Trophoblast cell (in vitro differentiated cells and primary cell): Measurements from ENCODE around the gene ZNF217.
"Not testable (repeated sequence)": the region's sequence is repeated elsewhere in the genome, so short reads cannot be mapped to it uniquely, and the experiment has no call there.

ENCODE experiments used
- DNase-seq, 2 donors: peaks; one replicate each; pipeline ENCODE4 v3.0.0-alpha.2; 2016
- H2AFZ ChIP-seq: 2 replicates; pipeline ENCODE4 v1.6.1; 2013; ENCODE audit warnings: low read length, moderate library complexity, mild to moderate bottlenecking; ENCODE audit not compliant: insufficient read depth, poor library complexity
- H2AK5ac ChIP-seq: 2 replicates; pipeline ENCODE4 v1.6.1; 2013; ENCODE audit warnings: mild to moderate bottlenecking, low read length
- H2BK120ac ChIP-seq: 2 replicates; pipeline ENCODE4 v1.6.1; 2013; ENCODE audit warnings: low read length, mild to moderate bottlenecking, moderate library complexity; ENCODE audit not compliant: insufficient read depth, poor library complexity
- H2BK12ac ChIP-seq: 2 replicates; pipeline ENCODE4 v1.6.1; 2013; ENCODE audit warnings: mild to moderate bottlenecking, low read length, moderate library complexity
- H2BK5ac ChIP-seq: 2 replicates; pipeline ENCODE4 v1.6.1; 2013; ENCODE audit warnings: low read length, low read depth, moderate library complexity, mild to moderate bottlenecking; ENCODE audit not compliant: poor library complexity
- H3K14ac ChIP-seq: 2 replicates; pipeline ENCODE4 v1.6.1; 2013; ENCODE audit warnings: mild to moderate bottlenecking, low read length
- H3K18ac ChIP-seq: 2 replicates; pipeline ENCODE4 v1.6.1; 2013; ENCODE audit warnings: mild to moderate bottlenecking, low read length
- H3K23ac ChIP-seq: 2 replicates; pipeline ENCODE4 v1.6.1; 2013; ENCODE audit warnings: low read length
- H3K27ac ChIP-seq: 2 replicates; pipeline ENCODE4 v1.5.1; 2013; ENCODE audit warnings: low read depth, mild to moderate bottlenecking, inconsistent platforms, low read length, moderate library complexity
- H3K27me3 ChIP-seq: 2 replicates; pipeline ENCODE4 v1.6.1; 2013; ENCODE audit warnings: inconsistent platforms, mild to moderate bottlenecking, low read length, moderate library complexity; ENCODE audit not compliant: insufficient read depth
- H3K36me3 ChIP-seq, 2 experiments: 1 replicate in 1 of 2; 2 replicates in 1 of 2; pipeline ENCODE4 v1.6.1; 2013; ENCODE audit warnings: low read length in 2 of 2, mild to moderate bottlenecking in 2 of 2, moderate library complexity in 1 of 2; ENCODE audit not compliant: insufficient read depth in 2 of 2, control insufficient read depth in 1 of 2
- H3K4ac ChIP-seq: 2 replicates; pipeline ENCODE4 v1.6.1; 2013; ENCODE audit warnings: low read depth, mild to moderate bottlenecking, low read length, moderate library complexity
- H3K4me1 ChIP-seq, 2 experiments: 1 replicate in 1 of 2; 2 replicates in 1 of 2; pipeline ENCODE4 v1.6.1; 2013; ENCODE audit warnings: low read length in 2 of 2, mild to moderate bottlenecking in 2 of 2, moderate library complexity in 1 of 2; ENCODE audit not compliant: insufficient read depth in 2 of 2, control insufficient read depth in 1 of 2
- H3K4me2 ChIP-seq: 2 replicates; pipeline ENCODE4 v1.6.1; 2013; ENCODE audit warnings: inconsistent platforms, mild to moderate bottlenecking, low read length, moderate library complexity
- H3K4me3 ChIP-seq: 2 replicates; pipeline ENCODE4 v1.5.1; 2013; ENCODE audit warnings: mild to moderate bottlenecking, low read depth, low read length, inconsistent platforms
- H3K79me1 ChIP-seq: one replicate; pipeline ENCODE4 v1.6.1; 2013; ENCODE audit warnings: low read length
- H3K79me2 ChIP-seq: 2 replicates; pipeline ENCODE4 v1.6.1; 2013; ENCODE audit warnings: low read length, mild to moderate bottlenecking; ENCODE audit not compliant: control insufficient read depth, insufficient read depth, poor library complexity
- H3K9ac ChIP-seq: 2 replicates; pipeline ENCODE4 v1.6.1; 2013; ENCODE audit warnings: mild to moderate bottlenecking, low read length
- H3K9me3 ChIP-seq: 2 replicates; pipeline ENCODE4 v1.6.1; 2013; ENCODE audit warnings: low read depth, mild to moderate bottlenecking, control low read depth, inconsistent platforms, low read length; ENCODE audit not compliant: insufficient read depth
- H4K12ac ChIP-seq: 2 replicates; pipeline ENCODE4 v1.6.1; 2013; ENCODE audit warnings: low read depth, mild to moderate bottlenecking, low read length, moderate library complexity
- H4K8ac ChIP-seq: 2 replicates; pipeline ENCODE4 v1.6.1; 2013; ENCODE audit warnings: low read depth, mild to moderate bottlenecking, low read length, moderate library complexity
- H4K91ac ChIP-seq: one replicate; pipeline ENCODE4 v1.6.1; 2013; ENCODE audit warnings: low read depth, mild to moderate bottlenecking, low read length, moderate library complexity
- WGBS: extraction: QIAGEN DNeasy Blood & Tissue Kit; methylation state at CpG from one replicate; pipeline ENCODE4 v1.1.7; 2013; ENCODE audit warnings: missing lambda C conversion rate; ENCODE audit not compliant: insufficient read length, insufficient coverage; ENCODE audit errors: extremely low coverage; 5-methylcytosine and 5-hydroxymethylcytosine counted together

Gene ZNF217

DNA sequence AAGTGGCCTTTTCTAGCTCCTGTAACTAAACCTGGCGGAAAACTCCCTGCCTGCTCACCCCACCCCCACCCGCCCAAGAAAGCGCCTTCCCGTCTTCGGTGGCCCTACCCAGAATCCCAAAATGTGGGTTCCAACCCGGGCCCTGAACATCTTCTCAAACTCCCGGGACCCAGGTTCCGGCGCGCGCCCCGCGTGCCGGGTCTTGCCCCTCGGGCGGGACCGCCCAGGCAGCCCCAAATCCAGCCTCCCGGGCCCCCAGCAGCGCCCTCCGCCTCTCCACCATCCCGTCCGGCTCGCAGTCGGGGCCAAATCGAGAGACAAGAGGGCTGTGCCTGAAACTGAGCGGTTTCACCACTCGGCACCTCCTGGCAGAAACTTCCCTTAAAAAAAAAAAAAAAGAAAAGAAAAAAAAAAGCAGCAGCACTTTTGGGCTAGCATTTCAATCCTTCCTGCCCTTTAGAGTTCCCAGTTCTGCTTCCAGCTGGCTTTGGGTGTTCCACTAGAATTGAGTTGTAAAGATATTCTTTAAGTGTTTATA is 1.1 kb downstream of the ZNF217 start:
- Histone ChIP-seq H2AFZ (peak overlapping the region; percentile 71), H3K4ac (peak overlapping the region; percentile 100)
- WGBS: no CpG with 5 or more reads among the region's 27 CpGs

DNA sequence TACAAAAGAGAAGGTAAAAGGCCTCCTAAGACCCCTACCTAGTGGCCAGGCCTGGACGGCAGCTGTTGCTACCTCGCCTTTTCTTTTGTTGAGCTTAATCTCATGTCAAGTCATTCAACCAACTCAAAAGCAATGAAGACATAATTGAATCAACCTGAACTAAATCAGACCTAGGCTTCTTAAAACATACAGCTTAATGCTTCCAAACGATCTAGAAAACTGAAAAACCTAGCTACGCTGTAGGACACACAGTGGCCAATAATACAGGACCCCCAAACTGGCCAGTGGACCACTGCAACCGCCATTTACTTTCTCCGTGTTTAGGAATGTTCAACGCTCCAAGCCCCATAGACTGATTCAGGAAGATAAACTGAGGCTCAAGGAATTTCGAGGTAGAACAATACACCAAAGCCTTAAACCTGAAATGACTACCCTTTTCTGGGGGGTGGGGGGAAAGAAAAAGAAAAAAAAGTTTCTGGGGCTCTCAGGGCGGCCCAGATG is 1.6 kb downstream of the ZNF217 start:
- WGBS: no CpG with 5 or more reads among the region's 9 CpGs
- H3K23ac ChIP-seq, DNase-seq, H3K9ac ChIP-seq, H3K18ac ChIP-seq, H2BK12ac ChIP-seq, H3K27me3 ChIP-seq, H2AFZ ChIP-seq, H3K36me3 ChIP-seq, H3K9me3 ChIP-seq, H3K4me1 ChIP-seq, H2AK5ac ChIP-seq: not testable (repeated sequence)
- Histone ChIP-seq H4K91ac (peak overlapping the region; percentile 73), H4K8ac (peak overlapping the region; percentile 60), H3K4ac (peak overlapping the region; percentile 91), H3K27ac (peak overlapping the region; percentile 98), H3K79me2 (peaks cover 12% of the 10 kb centered on the region), H3K4me3 (peak overlapping the region; percentile 69), H2BK5ac (peak overlapping the region; percentile 99), H2BK120ac (peak overlapping the region; percentile 94), H3K79me1 (peaks cover 16% of the 10 kb centered on the region), H3K4me2 (peak overlapping the region; percentile 64), H3K14ac (peak overlapping the region; percentile 79), H4K12ac (peak overlapping the region; percentile 30)

More for the DNA sequence above, 1.1 kb downstream of the ZNF217 start:
- Histone ChIP-seq H4K8ac (peak overlapping the region; percentile 93), H3K4me3 (peak overlapping the region; percentile 69), H3K79me2 (peaks cover 12% of the 10 kb centered on the region), H3K4me2 (peak overlapping the region; percentile 77), H3K9ac (peak overlapping the region; percentile 60), H3K79me1 (peaks cover 16% of the 10 kb centered on the region), H2AK5ac (peak overlapping the region; percentile 37), H4K91ac (peak overlapping the region; percentile 94), H2BK5ac (peak overlapping the region; percentile 99), H3K14ac (peak overlapping the region; percentile 97), H3K27ac (peak overlapping the region; percentile 98), H3K18ac (peak overlapping the region; percentile 99), H2BK120ac (peak overlapping the region; percentile 94), H4K12ac (peak overlapping the region; percentile 18)
- DNase-seq: peak in 1 of 2 donors; percentile 47
- H3K9me3 ChIP-seq, H3K23ac ChIP-seq, H3K27me3 ChIP-seq, H2BK12ac ChIP-seq, H3K36me3 ChIP-seq, H3K4me1 ChIP-seq: not testable (repeated sequence)

DNA sequence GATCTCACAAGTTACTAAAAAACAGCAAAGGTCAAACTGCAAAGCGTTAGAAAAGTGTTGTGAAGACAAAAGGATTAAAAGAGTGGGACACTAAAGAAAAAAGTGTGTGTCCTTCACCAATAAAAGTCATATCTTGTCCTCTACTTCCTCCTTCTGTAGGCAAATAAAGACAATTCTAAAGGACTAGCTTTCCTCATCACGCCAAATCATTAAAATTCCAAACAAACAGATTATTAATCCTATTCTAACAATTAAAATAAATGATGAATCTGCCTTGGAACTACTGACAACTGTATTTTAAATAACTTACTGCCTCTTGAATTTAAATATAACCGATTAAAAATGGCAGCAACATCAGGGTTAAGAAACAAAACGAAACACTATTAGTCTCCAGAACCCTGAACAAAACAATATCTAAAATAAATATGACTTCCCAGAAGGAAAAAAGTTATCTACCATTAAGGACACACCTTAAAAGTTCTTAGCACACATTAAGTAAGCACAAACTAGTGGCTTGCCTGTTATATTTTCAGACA is 2.4 kb downstream of the ZNF217 start:
- H3K18ac ChIP-seq, H3K27ac ChIP-seq: not testable (repeated sequence)

DNA sequence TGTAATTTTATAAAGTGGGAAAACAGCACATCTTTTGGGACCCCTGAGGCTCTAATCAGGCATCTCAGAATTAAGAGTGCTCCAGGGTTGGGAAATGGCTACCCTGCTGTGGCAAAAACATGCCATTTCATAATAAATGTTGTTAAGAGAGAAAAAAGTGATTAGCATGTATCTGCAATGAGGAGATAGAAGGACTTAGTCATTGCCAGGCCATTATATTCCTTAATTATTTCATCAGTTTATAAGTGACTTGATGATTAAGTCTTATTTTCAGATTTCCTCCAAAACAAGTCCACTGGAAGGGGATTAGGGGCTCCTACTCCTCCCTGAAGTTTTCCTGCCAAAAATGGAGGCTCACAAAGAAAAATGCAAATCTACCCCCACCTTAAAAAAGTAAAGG is 3.0 kb downstream of the ZNF217 start:
- not testable (repeated sequence) for H3K9ac ChIP-seq, H2BK5ac ChIP-seq, H3K18ac ChIP-seq, H3K4me1 ChIP-seq, H2AK5ac ChIP-seq, H3K14ac ChIP-seq, DNase-seq, H4K91ac ChIP-seq, H3K9me3 ChIP-seq, H2BK12ac ChIP-seq, H4K12ac ChIP-seq, H2BK120ac ChIP-seq, H2AFZ ChIP-seq, H3K27ac ChIP-seq, H3K27me3 ChIP-seq, H3K23ac ChIP-seq, H3K36me3 ChIP-seq, H4K8ac ChIP-seq, H3K4me3 ChIP-seq
- Histone ChIP-seq H3K4ac (peak overlapping the region; percentile 69), H3K4me2 (peak overlapping the region; percentile 48), H3K79me2 (peaks cover 16% of the 10 kb centered on the region), H3K79me1 (peaks cover 15% of the 10 kb centered on the region)

More for the DNA sequence above, 2.4 kb downstream of the ZNF217 start:
- H2BK5ac ChIP-seq, H3K14ac ChIP-seq, H3K36me3 ChIP-seq, H4K12ac ChIP-seq, H4K91ac ChIP-seq, H4K8ac ChIP-seq, H3K4me1 ChIP-seq, H3K4me2 ChIP-seq, H2BK120ac ChIP-seq, H3K4me3 ChIP-seq, H3K9me3 ChIP-seq, H3K23ac ChIP-seq, H2AK5ac ChIP-seq, H2AFZ ChIP-seq, H3K4ac ChIP-seq, H3K9ac ChIP-seq, H2BK12ac ChIP-seq, H3K27me3 ChIP-seq, DNase-seq: not testable (repeated sequence)
- WGBS: no CpG with 5 or more reads among the region's 4 CpGs
- peaks cover 13% of the 10 kb centered on the region for H3K79me1 ChIP-seq
- H3K79me2 ChIP-seq: peaks cover 12% of the 10 kb centered on the region
